ENCODE data around the gene SAP30BP. TPM values are rescaled to one million over a fixed set of nuclear protein-coding genes. Genes with fewer than 3 reads are reported as not detected.

Gene SAP30BP
- total RNA-seq, 1 donor from 2014 or later = 75.8 TPM

DNA sequence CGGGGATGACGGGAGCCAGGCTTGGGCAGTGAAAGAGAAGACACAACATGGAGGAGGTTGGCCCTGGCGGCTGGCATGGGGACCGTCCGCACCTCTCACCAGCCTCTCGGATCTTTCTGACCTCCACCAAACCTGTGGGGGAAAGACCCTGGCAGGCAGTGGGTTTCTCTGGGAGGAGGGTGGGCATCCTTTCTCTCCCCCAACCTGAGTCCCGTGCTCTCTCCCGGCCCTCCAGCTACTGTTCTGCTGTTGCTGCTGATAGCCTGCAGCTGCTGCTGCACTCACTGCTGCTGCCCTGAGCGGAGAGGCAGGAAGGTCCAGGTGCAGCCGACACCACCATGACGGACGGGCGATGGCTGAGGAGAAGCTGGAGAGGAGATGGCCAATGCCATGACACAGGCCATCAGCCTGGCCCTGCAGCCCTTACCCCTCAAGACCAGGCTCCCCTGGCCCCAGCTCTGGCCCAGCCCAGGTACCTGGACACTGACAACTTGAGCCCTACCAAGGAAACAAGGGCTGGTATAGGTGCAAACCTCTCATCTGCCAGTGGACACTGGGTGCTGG is 26.5 kb upstream of the SAP30BP start:
- H2AFZ ChIP-seq (replicated peaks) = no peak overlapping the region
- no peak overlapping the region for H3K27ac Mint-ChIP-seq
- H3K36me3 ChIP-seq = no peaks in the 10 kb centered on the region

DNA sequence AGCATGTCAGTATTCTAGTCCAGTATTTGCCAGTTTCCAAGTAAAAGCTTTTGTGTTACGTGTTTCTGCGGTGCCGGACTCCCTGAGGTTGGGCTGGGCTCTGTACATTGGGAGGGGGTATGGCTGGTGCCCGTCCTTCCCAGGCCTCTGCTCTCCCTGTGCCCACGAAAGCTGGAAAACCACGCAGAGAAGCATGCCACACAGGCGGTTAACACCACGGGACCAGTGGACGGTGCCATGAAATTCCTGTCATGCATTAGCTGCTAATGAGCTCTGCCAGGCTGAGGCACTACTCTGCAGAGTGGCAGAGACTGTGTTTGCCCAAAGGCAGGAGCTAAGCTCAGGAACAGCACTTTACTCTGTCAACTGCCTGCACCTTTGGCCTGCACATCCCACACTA is 25.8 kb upstream of the SAP30BP start:
- Mint-ChIP-seq H3K36me3 (no peaks in the 10 kb centered on the region), H3K27me3 (ENCODE audit: insufficient read depth, low read depth) (peaks cover 2% of the 10 kb centered on the region), H3K9me3 (no peaks in the 10 kb centered on the region), H3K4me1 (peaks cover 4% of the 10 kb centered on the region), H3K4me3 (no peak overlapping the region), H3K27ac (no peak overlapping the region)
- no peak for TF ChIP-seq EZH2 (IDR thresholded peaks at IDR 0.05)
- no peak for TF ChIP-seq CTCF (IDR thresholded peaks at IDR 0.05)
- TF ChIP-seq EZH2phosphoT487 (IDR thresholded peaks at IDR 0.05) = no peak
- Histone ChIP-seq H3K9ac (no peak overlapping the region), H3K4me3 (no peak overlapping the region), H3K27ac (no peak overlapping the region), H3K27me3 (no peaks in the 10 kb centered on the region), H2AFZ (replicated peaks) (no peak overlapping the region), H3K36me3 (no peaks in the 10 kb centered on the region), H3K79me2 (ENCODE audit: low read depth) (no peaks in the 10 kb centered on the region), H3K4me2 (no peak overlapping the region), H3K4me1 (no peaks in the 10 kb centered on the region), H4K20me1 (ENCODE audit: low read depth) (peaks cover 23% of the 10 kb centered on the region), H3F3A (ENCODE audit: low read depth) (no peaks in the 10 kb centered on the region), H3K9me3 (ENCODE audit: low read depth) (no peaks in the 10 kb centered on the region)
- DNase-seq (ENCODE audit: low spot score) = no peak

More for the DNA sequence above, 26.5 kb upstream of the SAP30BP start:
- Histone ChIP-seq H3F3A (ENCODE audit: low read depth) (no peaks in the 10 kb centered on the region), H3K4me1 (peaks cover 1% of the 10 kb centered on the region), H3K9me3 (ENCODE audit: low read depth) (no peaks in the 10 kb centered on the region), H3K4me3 (no peak overlapping the region), H3K79me2 (ENCODE audit: low read depth) (no peaks in the 10 kb centered on the region), H4K20me1 (ENCODE audit: low read depth) (peaks cover 30% of the 10 kb centered on the region), H3K9ac (no peak overlapping the region), H3K27ac (no peak overlapping the region), H3K4me2 (no peak overlapping the region), H3K27me3 (no peaks in the 10 kb centered on the region)
- peaks cover 2% of the 10 kb centered on the region for H3K27me3 Mint-ChIP-seq (ENCODE audit: insufficient read depth, low read depth)
- H3K9me3 Mint-ChIP-seq = no peaks in the 10 kb centered on the region
- H3K4me3 Mint-ChIP-seq = no peak overlapping the region
- no peak for DNase-seq (ENCODE audit: low spot score)
- TF ChIP-seq EZH2 (IDR thresholded peaks at IDR 0.05) (no peak), CTCF (IDR thresholded peaks at IDR 0.05) (no peak), EZH2phosphoT487 (IDR thresholded peaks at IDR 0.05) (no peak)
- peaks cover 6% of the 10 kb centered on the region for H3K4me1 Mint-ChIP-seq
- no peaks in the 10 kb centered on the region for H3K36me3 Mint-ChIP-seq

GRCh38 chr17:75642182-75642783 is 24.9 kb upstream of the SAP30BP start:
- no peak overlapping the region for H3K9ac ChIP-seq
- Mint-ChIP-seq H3K9me3 (no peaks in the 10 kb centered on the region), H3K27me3 (ENCODE audit: insufficient read depth, low read depth) (no peaks in the 10 kb centered on the region), H3K4me1 (no peaks in the 10 kb centered on the region), H3K27ac (no peak overlapping the region), H3K36me3 (no peaks in the 10 kb centered on the region), H3K4me3 (no peak overlapping the region)
- DNase-seq (ENCODE audit: low spot score) = no peak
- H3K4me1 ChIP-seq = no peaks in the 10 kb centered on the region
- TF ChIP-seq EZH2phosphoT487 (IDR thresholded peaks at IDR 0.05) = no peak
- no peak for TF ChIP-seq CTCF (IDR thresholded peaks at IDR 0.05)
- no peak for TF ChIP-seq EZH2 (IDR thresholded peaks at IDR 0.05)
- no peak overlapping the region for H3K27ac ChIP-seq
- no peak overlapping the region for H2AFZ ChIP-seq (replicated peaks)
- no peak overlapping the region for H3K4me2 ChIP-seq
- no peaks in the 10 kb centered on the region for H3K27me3 ChIP-seq
- no peaks in the 10 kb centered on the region for H3K9me3 ChIP-seq (ENCODE audit: low read depth)
- no peaks in the 10 kb centered on the region for H3K36me3 ChIP-seq
- H3F3A ChIP-seq (ENCODE audit: low read depth) = no peaks in the 10 kb centered on the region
- H3K79me2 ChIP-seq (ENCODE audit: low read depth) = no peaks in the 10 kb centered on the region
- H4K20me1 ChIP-seq (ENCODE audit: low read depth) = peaks cover 13% of the 10 kb centered on the region
- no peak overlapping the region for H3K4me3 ChIP-seq

Measured in neural progenitor cell (in vitro differentiated cells).